HTR-8/SVneo (cell line): ENCODE results near the gene CCAR1.
"Not testable (repeated sequence)": the region's sequence is repeated elsewhere in the genome, so short reads cannot be mapped to it uniquely, and the experiment has no call there.

Experiments
- DNase-seq: peaks from one replicate; pipeline ENCODE4 v3.0.0; 2011; ENCODE audit warnings: low spot score, mixed read lengths; ENCODE audit not compliant: insufficient read length
- FAIRE-seq: peaks from 2 replicates; lab custom pipeline; 2011; peaks lifted over from hg19 to GRCh38; lab: Jason Lieb, UNC

CCAR1 gene

GRCh38 chr10:68816796-68817412 lies 95.9 kb downstream of the CCAR1 start:
- FAIRE-seq, result no peak
- DNase-seq, result no peak

GRCh38 chr10:68820359-68820758 lies 99.3 kb downstream of the CCAR1 start:
- not testable (repeated sequence) for FAIRE-seq, DNase-seq

GRCh38 chr10:68822626-68823025 lies 101.6 kb downstream of the CCAR1 start:
- DNase-seq, FAIRE-seq: not testable (repeated sequence)

- DNase-seq, result peak; percentile 66
- peak; percentile 60 for FAIRE-seq
These were observed 105.9 kb downstream of the CCAR1 start, which contains the start of gene STOX1 for GRCh38 chr10:68826764-68827591. Gene STOX1, plus strand, starts transcription at chr10:68827531. Its CDS starts 93 bp downstream, at chr10:68827624.

GRCh38 chr10:68827592-68827959 lies 106.5 kb downstream of the CCAR1 start:
- FAIRE-seq, result not testable (repeated sequence)

GRCh38 chr10:68828083-68828601 lies 107.1 kb downstream of the CCAR1 start:
- FAIRE-seq, result not testable (repeated sequence)
- DNase-seq, result peak; percentile 28

More at GRCh38 chr10:68827592-68827959, 106.5 kb downstream of the CCAR1 start:
- DNase-seq, result not testable (repeated sequence)

GRCh38 chr10:68828833-68829232 lies 107.8 kb downstream of the CCAR1 start:
- FAIRE-seq (no peak), DNase-seq (no peak)

GRCh38 chr10:68829521-68829920 lies 108.5 kb downstream of the CCAR1 start:
- no peak for FAIRE-seq
- DNase-seq, result no peak

GRCh38 chr10:68829952-68830351 lies 108.9 kb downstream of the CCAR1 start:
- no peak for FAIRE-seq
- no peak for DNase-seq

GRCh38 chr10:68831961-68832455 lies 111.0 kb downstream of the CCAR1 start:
- FAIRE-seq (no peak), DNase-seq (no peak)

- DNase-seq (no peak), FAIRE-seq (no peak)
These were observed 111.6 kb downstream of the CCAR1 start for GRCh38 chr10:68832601-68833000.

GRCh38 chr10:68837626-68838322 lies 116.7 kb downstream of the CCAR1 start:
- DNase-seq, result no peak
- FAIRE-seq, result no peak

- not testable (repeated sequence) for FAIRE-seq, DNase-seq
These were observed 119.6 kb downstream of the CCAR1 start for GRCh38 chr10:68840650-68841049.
